GM21529 (cell line): ENCODE results near the gene C17orf107.
"Not testable (repeated sequence)": the region's sequence is repeated elsewhere in the genome, so short reads cannot be mapped to it uniquely, and the experiment has no call there.

Experiments
- ATAC-seq: cut with Tn5 transposase; IDR thresholded peaks from one replicate; pipeline ENCODE4 v1.9.1; 2021; ENCODE audit not compliant: unreplicated experiment

C17orf107 gene

GRCh38 chr17:4899341-4900230 lies at the start of gene C17orf107:
Gene C17orf107 (plus strand): TSS chr17:4899536. CDS start chr17:4899763, 227 bp downstream.
- ATAC-seq: no peak

GRCh38 chr17:4850246-4850645 lies 49.1 kb upstream of the C17orf107 start:
- ATAC-seq: no peak

- ATAC-seq: no peak
Measured at GRCh38 chr17:4851084-4851483, 48.3 kb upstream of the C17orf107 start.

GRCh38 chr17:4852567-4853207 lies 46.6 kb upstream of the C17orf107 start:
- ATAC-seq: no peak

GRCh38 chr17:4853208-4853671 lies 46.1 kb upstream of the C17orf107 start:
- no peak for ATAC-seq

- ATAC-seq: no peak
Measured at GRCh38 chr17:4854111-4854681, 45.1 kb upstream of the C17orf107 start.

- no peak for ATAC-seq
Measured at GRCh38 chr17:4856271-4856936, 42.9 kb upstream of the C17orf107 start.

GRCh38 chr17:4856937-4857314 lies 42.4 kb upstream of the C17orf107 start:
- no peak for ATAC-seq

- ATAC-seq: not testable (repeated sequence)
Measured at GRCh38 chr17:4857347-4857746, 42.0 kb upstream of the C17orf107 start.

- ATAC-seq: no peak
Measured at GRCh38 chr17:4858068-4858881, 41.1 kb upstream of the C17orf107 start.

- ATAC-seq: no peak
Measured at GRCh38 chr17:4858882-4859260, 40.5 kb upstream of the C17orf107 start.

- no peak for ATAC-seq
Measured at GRCh38 chr17:4859816-4860625, 39.3 kb upstream of the C17orf107 start.

- ATAC-seq: no peak
Measured at GRCh38 chr17:4860651-4861050, 38.7 kb upstream of the C17orf107 start.

- ATAC-seq: no peak
Measured at GRCh38 chr17:4861052-4861451, 38.3 kb upstream of the C17orf107 start.

- no peak for ATAC-seq
Measured at GRCh38 chr17:4862720-4863119, 36.6 kb upstream of the C17orf107 start.

- ATAC-seq: no peak
Measured at GRCh38 chr17:4863321-4863720, 36.0 kb upstream of the C17orf107 start.

- ATAC-seq: not testable (repeated sequence)
Measured at GRCh38 chr17:4867535-4867934, 31.8 kb upstream of the C17orf107 start.

GRCh38 chr17:4869058-4869998 lies 30.0 kb upstream of the C17orf107 start:
- not testable (repeated sequence) for ATAC-seq
